GM23248 (cell line): ENCODE measurements around the gene HMGXB4. TPM values are rescaled to one million over a fixed set of nuclear protein-coding genes. Genes with fewer than 3 reads are reported as not detected.

ENCODE experiments used
- DNase-seq: peaks from one replicate; pipeline ENCODE4 v3.0.0-alpha.2; 2015
- H2AFZ ChIP-seq: fragments of 200-600 bp; sonication (generic); 2 replicates; pipeline ENCODE4 v1.6.1; 2016; ENCODE audit warnings: antibody characterized with exemption
- H3F3A ChIP-seq: fragments of 200-600 bp; sonication (generic); 2 replicates; pipeline ENCODE4 v1.6.1; 2016; ENCODE audit warnings: mild to moderate bottlenecking, antibody characterized with exemption, mixed run types; ENCODE audit not compliant: insufficient read depth
- H3K27ac ChIP-seq: fragments of 200-600 bp; sonication (generic); 2 replicates; pipeline ENCODE4 v1.5.1; 2016; ENCODE audit warnings: mild to moderate bottlenecking
- H3K27me3 ChIP-seq: fragments of 200-600 bp; sonication (generic); replicated peaks from 2 replicates; pipeline ENCODE4 v1.6.1; 2016; ENCODE audit warnings: mild to moderate bottlenecking; ENCODE audit not compliant: insufficient read depth
- H3K36me3 ChIP-seq: fragments of 200-600 bp; sonication (generic); 2 replicates; pipeline ENCODE4 v1.6.1; 2016; ENCODE audit warnings: low read depth, mild to moderate bottlenecking
- H3K4me1 ChIP-seq: fragments of 200-600 bp; sonication (generic); 2 replicates; pipeline ENCODE4 v1.6.1; 2016; ENCODE audit warnings: mild to moderate bottlenecking; ENCODE audit not compliant: insufficient read depth
- H3K4me2 ChIP-seq: fragments of 200-600 bp; sonication (generic); one replicate; pipeline ENCODE4 v1.6.1; 2016; ENCODE audit warnings: mild to moderate bottlenecking; ENCODE audit not compliant: unreplicated experiment
- H3K4me3 ChIP-seq: fragments of 200-600 bp; sonication (generic); 2 replicates; pipeline ENCODE4 v1.5.1; 2016; ENCODE audit warnings: mild to moderate bottlenecking
- H3K79me2 ChIP-seq: fragments of 200-600 bp; sonication (generic); 2 replicates; pipeline ENCODE4 v1.6.1; 2016; ENCODE audit warnings: mild to moderate bottlenecking; ENCODE audit not compliant: insufficient read depth
- H3K9ac ChIP-seq: fragments of 200-600 bp; sonication (generic); 2 replicates; pipeline ENCODE4 v1.6.1; 2016; ENCODE audit warnings: mild to moderate bottlenecking
- H3K9me2 ChIP-seq: fragments of 200-600 bp; sonication (generic); 2 replicates; pipeline ENCODE4 v1.6.1; 2016; ENCODE audit warnings: mixed run types, mild to moderate bottlenecking, moderate library complexity; ENCODE audit not compliant: insufficient read depth
- H3K9me3 ChIP-seq: fragments of 200-600 bp; sonication (generic); one replicate; pipeline ENCODE4 v1.6.1; 2017; ENCODE audit warnings: low read depth
- H4K20me1 ChIP-seq: fragments of 200-600 bp; sonication (generic); 2 replicates; pipeline ENCODE4 v1.6.0; 2016; ENCODE audit not compliant: insufficient read depth
- EZH2 ChIP-seq: fragments of 200-600 bp; sonication (generic); IDR thresholded peaks from 2 replicates; pipeline ENCODE4 v1.6.1; 2018; ENCODE audit warnings: antibody characterized with exemption, mild to moderate bottlenecking; ENCODE audit not compliant: insufficient read depth, poor library complexity, severe bottlenecking
- EZH2phosphoT487 ChIP-seq: fragments of 200-600 bp; sonication (generic); IDR thresholded peaks from 2 replicates; pipeline ENCODE4 v1.6.1; 2018; ENCODE audit warnings: antibody characterized with exemption, moderate library complexity, mild to moderate bottlenecking, low read depth; ENCODE audit not compliant: insufficient read depth
- WGBS, 2 experiments: methylation state at CpG; one replicate each; pipeline ENCODE4 v1.1.6; 2015 to 2017; ENCODE audit warnings: low lambda C conversion rate in 2 of 2, low coverage in 1 of 2; ENCODE audit errors: missing lambda C conversion rate in 2 of 2; 5-methylcytosine and 5-hydroxymethylcytosine counted together
- in situ Hi-C: fragments of 300-500 bp; cut with MboI; formaldehyde crosslinking; loops from 2 replicates; pipeline ENCODE4 v1.15.0; 2020
- polyA plus RNA-seq: library from polyadenylated mRNA; unstranded; fragments of >200 nt; fragmentation: Nextera tagmentation; extraction: Ambion mirVana; gene quantifications from 2 replicates; pipeline ENCODE4 v1.2.1, GENCODE V29; 2016
- total RNA-seq: library from RNA; depleted of rRNA; stranded (reverse); fragments of >200 nt; shearing (Covaris generic); gene quantifications from 2 replicates; pipeline ENCODE4 v1.2.3, GENCODE V29; 2014

HMGXB4 gene
- total and polyA plus RNA-seq, 2 experiments from 2014 or later, result 12.4 to 17.8 TPM

DNA sequence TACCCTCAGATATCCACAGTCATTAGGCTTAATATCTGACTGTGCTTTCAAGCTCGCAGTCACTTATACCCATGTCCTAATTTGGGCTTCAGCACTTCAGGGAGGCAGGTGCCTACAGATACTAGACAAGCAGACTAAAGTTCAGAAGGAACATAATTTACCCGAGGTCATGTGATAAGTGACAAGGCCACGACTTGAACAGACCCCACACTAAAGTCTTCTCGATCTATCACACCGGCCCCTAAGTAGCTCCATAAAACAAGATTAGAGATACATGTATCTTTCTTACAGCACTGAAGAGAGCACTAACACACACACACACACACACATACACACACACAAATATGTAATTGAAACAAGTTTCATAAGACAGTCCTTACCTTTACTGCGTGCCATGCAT lies 75.0 kb downstream of the HMGXB4 start:
- Histone ChIP-seq H3K4me3 (no peak overlapping the region), H3K4me1 (peaks cover 12% of the 10 kb centered on the region), H3K36me3 (peaks cover 58% of the 10 kb centered on the region), H3K9me2 (no peaks in the 10 kb centered on the region), H3K27me3 (no peaks in the 10 kb centered on the region), H3F3A (peaks cover 11% of the 10 kb centered on the region), H3K9me3 (no peaks in the 10 kb centered on the region), H4K20me1 (no peaks in the 10 kb centered on the region), H3K27ac (no peak overlapping the region), H3K79me2 (no peaks in the 10 kb centered on the region), H3K9ac (no peak overlapping the region), H3K4me2 (no peak overlapping the region), H2AFZ (no peak overlapping the region)
- WGBS, 2 experiments, result 79 to 88% methylated on average over 6 of the region's 6 CpGs
- no peak for TF ChIP-seq EZH2phosphoT487
- no peak for TF ChIP-seq EZH2
- no peak for DNase-seq
- in situ Hi-C loops, result no loop called here

GRCh38 chr22:35333220-35333619 lies 75.9 kb downstream of the HMGXB4 start:
- WGBS, 2 experiments, result 92 to 95% methylated on average over 7 of the region's 7 CpGs
- H3F3A ChIP-seq, result peaks cover 11% of the 10 kb centered on the region
- H3K27ac ChIP-seq, result no peak overlapping the region
- no peaks in the 10 kb centered on the region for H3K27me3 ChIP-seq
- TF ChIP-seq EZH2phosphoT487 (no peak), EZH2 (no peak)
- H3K9me3 ChIP-seq, result no peaks in the 10 kb centered on the region
- H3K4me3 ChIP-seq, result no peak overlapping the region
- no peak overlapping the region for H2AFZ ChIP-seq
- no peak for DNase-seq
- no peaks in the 10 kb centered on the region for H3K9me2 ChIP-seq
- H3K9ac ChIP-seq, result no peak overlapping the region
- in situ Hi-C loops, result no loop called here
- no peaks in the 10 kb centered on the region for H3K79me2 ChIP-seq
- peaks cover 52% of the 10 kb centered on the region for H3K36me3 ChIP-seq
- H3K4me1 ChIP-seq, result peaks cover 12% of the 10 kb centered on the region
- H4K20me1 ChIP-seq, result no peaks in the 10 kb centered on the region
- no peak overlapping the region for H3K4me2 ChIP-seq

DNA sequence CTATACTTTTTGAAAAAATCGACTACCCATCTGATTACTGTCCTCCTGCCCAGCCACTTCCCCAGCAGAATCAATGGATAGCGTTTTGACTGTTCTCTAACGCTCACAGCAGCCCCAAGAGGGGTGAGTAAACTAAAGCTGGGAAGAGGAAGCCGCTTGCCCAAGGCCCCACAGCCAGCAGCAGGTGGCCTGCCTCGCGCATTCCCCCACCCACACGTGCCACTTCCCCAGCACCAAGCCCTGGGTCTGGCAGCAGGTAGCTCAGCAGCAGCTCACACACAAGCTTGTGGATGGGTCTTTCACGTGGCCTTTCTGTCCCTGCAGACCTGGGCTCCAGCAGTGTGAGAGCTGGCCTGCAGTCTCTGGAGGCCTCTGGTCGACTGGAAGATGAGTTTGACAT lies 76.7 kb downstream of the HMGXB4 start:
- in situ Hi-C loops, result no loop called here
- H3K9me3 ChIP-seq, result no peaks in the 10 kb centered on the region
- no peaks in the 10 kb centered on the region for H3K27me3 ChIP-seq
- no peak for DNase-seq
- H3K9me2 ChIP-seq, result no peaks in the 10 kb centered on the region
- TF ChIP-seq EZH2, result no peak
- TF ChIP-seq EZH2phosphoT487, result no peak
- peaks cover 50% of the 10 kb centered on the region for H3K36me3 ChIP-seq
- H3F3A ChIP-seq, result peaks cover 10% of the 10 kb centered on the region
- H3K4me3 ChIP-seq, result no peak overlapping the region
- no peak overlapping the region for H3K4me2 ChIP-seq
- no peak overlapping the region for H3K9ac ChIP-seq
- H2AFZ ChIP-seq, result no peak overlapping the region
- H3K4me1 ChIP-seq, result peaks cover 12% of the 10 kb centered on the region
- no peaks in the 10 kb centered on the region for H3K79me2 ChIP-seq
- 77 to 78% methylated on average over 9 of the region's 9 CpGs for WGBS, 2 experiments
- no peak overlapping the region for H3K27ac ChIP-seq
- H4K20me1 ChIP-seq, result no peaks in the 10 kb centered on the region

DNA sequence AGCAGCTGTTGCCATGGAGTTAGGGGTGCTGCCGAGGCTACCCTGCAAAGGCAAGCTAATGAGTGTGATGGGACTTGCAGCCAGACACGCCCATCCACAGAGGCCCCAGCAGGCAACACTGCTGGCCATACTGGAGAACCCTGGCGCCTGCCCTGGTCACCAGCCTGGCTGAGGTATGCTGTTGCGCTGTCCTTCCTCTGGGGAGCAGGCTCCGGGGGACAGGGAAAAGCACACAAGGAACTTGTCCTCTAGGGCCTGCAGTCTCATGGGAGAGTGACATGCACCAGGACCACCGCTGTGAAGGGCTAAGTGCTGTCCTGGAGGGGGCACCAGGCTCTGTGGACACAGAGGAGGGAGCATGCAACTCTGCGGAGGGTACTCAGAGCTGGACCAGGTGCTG lies 78.2 kb downstream of the HMGXB4 start:
- Histone ChIP-seq H3K36me3 (peaks cover 41% of the 10 kb centered on the region), H3K79me2 (no peaks in the 10 kb centered on the region), H3K9me2 (no peaks in the 10 kb centered on the region), H3K9me3 (no peaks in the 10 kb centered on the region), H3K4me2 (no peak overlapping the region), H3K27me3 (no peaks in the 10 kb centered on the region), H2AFZ (no peak overlapping the region), H3K9ac (no peak overlapping the region), H3K4me3 (no peak overlapping the region), H3K4me1 (peaks cover 4% of the 10 kb centered on the region), H4K20me1 (no peaks in the 10 kb centered on the region), H3F3A (no peaks in the 10 kb centered on the region; the same call in 1 of the 2 replicates), H3K27ac (no peak overlapping the region)
- no peak for DNase-seq
- in situ Hi-C loops, result no loop called here
- no peak for TF ChIP-seq EZH2
- TF ChIP-seq EZH2phosphoT487, result no peak
- 83 to 87% methylated on average over 7 of the region's 7 CpGs for WGBS, 2 experiments
